ENCODE data around the gene LRMDA. TPM values are rescaled to one million over a fixed set of nuclear protein-coding genes. Genes with fewer than 3 reads are reported as not detected.
A peak's percentile ranks its signal among the peaks of the same experiment; 100 is the strongest.

The LRMDA gene
- polyA plus RNA-seq, 3 donors = 39.8 to 59.6 (median 56.4) TPM

DNA sequence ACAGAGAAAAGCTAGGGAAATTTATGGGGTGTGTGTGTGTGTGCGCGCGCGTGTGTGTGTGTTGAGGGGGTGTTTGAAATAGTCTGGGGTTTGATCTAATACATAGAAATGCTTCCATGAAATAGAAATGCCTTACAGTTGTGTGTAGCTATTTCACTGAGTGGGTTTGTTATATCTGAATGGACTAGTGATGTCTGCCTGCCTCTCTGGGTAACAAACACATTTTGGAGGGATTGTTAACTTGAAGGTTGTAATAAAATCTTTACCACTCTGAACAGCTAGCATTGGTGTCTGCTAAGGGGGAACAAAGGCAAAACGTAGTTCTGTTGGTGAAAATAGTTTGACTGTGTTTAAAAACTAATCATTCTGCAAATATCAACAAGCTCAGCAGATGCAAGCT lies 509.3 kb downstream of the LRMDA start:
- H2AFZ ChIP-seq (ENCODE audit: insufficient read depth, low read depth, low read length, poor library complexity, severe bottlenecking) = no peak overlapping the region
- H3K4me3 ChIP-seq (replicated peaks in 1 of 3; ENCODE audit: low read depth in 2 of 3, low read length in 3 of 3) = no peak overlapping the region
- no peak for DNase-seq
- H3K4me2 ChIP-seq (replicated peaks; ENCODE audit: extremely low read depth, low read length, poor library complexity, severe bottlenecking) = no peak overlapping the region
- H3K27me3 ChIP-seq (ENCODE audit: control insufficient read depth in 2 of 2, insufficient read depth in 2 of 2, low read length in 2 of 2) = no peaks in the 10 kb centered on the region
- no peak overlapping the region for H3K9ac ChIP-seq (ENCODE audit: insufficient read depth, low read length, poor library complexity, severe bottlenecking)
- Mint-ChIP-seq H3K27ac (no peak overlapping the region), H3K4me3 (no peak overlapping the region), H3K27me3 (ENCODE audit: low read depth in 3 of 3) (no peaks in the 10 kb centered on the region), H3K9me3 (peaks cover 4 to 10% (median 8%) of the 10 kb centered on the region in 7 donors), H3K4me1 (peaks cover 2% of the 10 kb centered on the region), H3K36me3 (peaks cover 5 to 18% of the 10 kb centered on the region in 2 donors)
- H3K4me1 ChIP-seq (ENCODE audit: control insufficient read depth in 1 of 2, insufficient read depth in 2 of 2, low read length in 2 of 2) = no peaks in the 10 kb centered on the region
- WGBS (ENCODE audit: insufficient coverage) = no CpG with 5 or more reads among the region's 5 CpGs
- no peaks in the 10 kb centered on the region for H3K36me3 ChIP-seq (replicated peaks in 1 of 2; ENCODE audit: control insufficient read depth in 1 of 2, insufficient read depth in 2 of 2, low read length in 2 of 2)
- intact Hi-C loops (cut with micrococcal nuclease) = no loop called here
- no peaks in the 10 kb centered on the region for H3K9me3 ChIP-seq (replicated peaks in 1 of 2; ENCODE audit: control insufficient read depth in 1 of 2, insufficient read depth in 1 of 2, low read length in 2 of 2)
- H3K79me2 ChIP-seq (ENCODE audit: insufficient read depth, low read length) = no peaks in the 10 kb centered on the region
- peaks cover 4% of the 10 kb centered on the region for H4K20me1 ChIP-seq (ENCODE audit: insufficient read depth, low read length)
- H3K27ac ChIP-seq (ENCODE audit: low read depth in 1 of 2, low read length in 2 of 2) = no peak overlapping the region
- TF ChIP-seq, protein P1, sequence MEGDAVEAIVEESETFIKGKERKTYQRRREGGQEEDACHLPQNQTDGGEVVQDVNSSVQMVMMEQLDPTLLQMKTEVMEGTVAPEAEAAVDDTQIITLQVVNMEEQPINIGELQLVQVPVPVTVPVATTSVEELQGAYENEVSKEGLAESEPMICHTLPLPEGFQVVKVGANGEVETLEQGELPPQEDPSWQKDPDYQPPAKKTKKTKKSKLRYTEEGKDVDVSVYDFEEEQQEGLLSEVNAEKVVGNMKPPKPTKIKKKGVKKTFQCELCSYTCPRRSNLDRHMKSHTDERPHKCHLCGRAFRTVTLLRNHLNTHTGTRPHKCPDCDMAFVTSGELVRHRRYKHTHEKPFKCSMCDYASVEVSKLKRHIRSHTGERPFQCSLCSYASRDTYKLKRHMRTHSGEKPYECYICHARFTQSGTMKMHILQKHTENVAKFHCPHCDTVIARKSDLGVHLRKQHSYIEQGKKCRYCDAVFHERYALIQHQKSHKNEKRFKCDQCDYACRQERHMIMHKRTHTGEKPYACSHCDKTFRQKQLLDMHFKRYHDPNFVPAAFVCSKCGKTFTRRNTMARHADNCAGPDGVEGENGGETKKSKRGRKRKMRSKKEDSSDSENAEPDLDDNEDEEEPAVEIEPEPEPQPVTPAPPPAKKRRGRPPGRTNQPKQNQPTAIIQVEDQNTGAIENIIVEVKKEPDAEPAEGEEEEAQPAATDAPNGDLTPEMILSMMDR (IDR thresholded peaks at IDR 0.05) = no peak

DNA sequence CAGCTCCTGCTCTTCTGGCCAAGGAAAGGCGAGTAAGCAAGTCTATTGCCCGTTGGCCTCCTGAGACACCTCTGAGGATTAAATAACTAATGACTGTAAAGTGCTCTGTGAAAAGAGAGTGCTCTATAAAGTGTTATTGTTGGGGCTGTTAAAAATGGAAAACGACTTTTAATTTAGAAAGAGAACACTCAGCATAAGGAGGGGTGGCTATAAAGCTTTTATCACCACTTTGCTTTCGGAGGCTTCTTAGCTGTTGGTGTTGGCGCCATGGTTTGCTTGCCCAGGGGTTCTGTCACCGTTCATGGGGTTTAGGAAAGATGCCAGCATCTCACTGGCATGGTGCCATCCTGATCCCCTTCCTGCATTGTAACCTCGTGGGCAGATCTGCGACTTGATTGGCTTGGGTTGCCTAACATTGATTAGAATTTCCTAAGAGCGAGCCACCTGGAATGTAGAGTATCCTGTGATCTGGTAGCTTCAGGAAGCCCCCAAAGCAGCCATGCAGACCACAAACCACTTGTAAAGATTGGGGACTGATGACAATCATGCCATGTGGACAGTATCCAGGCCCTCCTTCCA lies 509.9 kb downstream of the LRMDA start:
- Histone ChIP-seq H3K9me3 (replicated peaks in 1 of 2; ENCODE audit: control insufficient read depth in 1 of 2, insufficient read depth in 1 of 2, low read length in 2 of 2) (no peaks in the 10 kb centered on the region), H3K27me3 (ENCODE audit: control insufficient read depth in 2 of 2, insufficient read depth in 2 of 2, low read length in 2 of 2) (no peaks in the 10 kb centered on the region), H3K4me2 (replicated peaks; ENCODE audit: extremely low read depth, low read length, poor library complexity, severe bottlenecking) (no peak overlapping the region), H2AFZ (ENCODE audit: insufficient read depth, low read depth, low read length, poor library complexity, severe bottlenecking) (no peak overlapping the region), H3K36me3 (replicated peaks in 1 of 2; ENCODE audit: control insufficient read depth in 1 of 2, insufficient read depth in 2 of 2, low read length in 2 of 2) (no peaks in the 10 kb centered on the region), H3K9ac (ENCODE audit: insufficient read depth, low read length, poor library complexity, severe bottlenecking) (no peak overlapping the region), H4K20me1 (ENCODE audit: insufficient read depth, low read length) (peaks cover 4% of the 10 kb centered on the region), H3K4me3 (replicated peaks in 1 of 3; ENCODE audit: low read depth in 2 of 3, low read length in 3 of 3) (no peak overlapping the region), H3K4me1 (ENCODE audit: control insufficient read depth in 1 of 2, insufficient read depth in 2 of 2, low read length in 2 of 2) (no peaks in the 10 kb centered on the region), H3K79me2 (ENCODE audit: insufficient read depth, low read length) (no peaks in the 10 kb centered on the region), H3K27ac (ENCODE audit: low read depth in 1 of 2, low read length in 2 of 2) (no peak overlapping the region)
- peaks cover 4 to 10% (median 8%) of the 10 kb centered on the region in 7 donors for H3K9me3 Mint-ChIP-seq
- H3K4me1 Mint-ChIP-seq = no peaks in the 10 kb centered on the region
- no peaks in the 10 kb centered on the region for H3K27me3 Mint-ChIP-seq (ENCODE audit: low read depth in 3 of 3)
- H3K4me3 Mint-ChIP-seq = no peak overlapping the region
- TF ChIP-seq, protein P1 (IDR thresholded peaks at IDR 0.05) = no peak
- H3K36me3 Mint-ChIP-seq = peaks cover 5 to 18% of the 10 kb centered on the region in 2 donors
- 71% methylated on average over 4 of the region's 9 CpGs for WGBS (ENCODE audit: insufficient coverage)
- peak overlapping the region in 1 of 7 donors; percentile 61 for H3K27ac Mint-ChIP-seq
- no peak for DNase-seq
- intact Hi-C loops (cut with micrococcal nuclease) = no loop called here

All from CD14-positive monocyte (primary cell).